Tibial nerve (tissue), 4 donors: Measurements from ENCODE around the gene LANCL2. TPM values are rescaled to one million over a fixed set of nuclear protein-coding genes. Genes with fewer than 3 reads are reported as not detected.

ENCODE experiments used
- DNase-seq, 2 donors: peaks; one replicate each; pipeline ENCODE4 v3.0.0-alpha.2; 2019; ENCODE audit warnings: low spot score in 2 of 2
- H3K27ac ChIP-seq, 4 donors: fragments of 200-600 bp; sonication (generic) in 3 of 4; one replicate each; pipeline ENCODE4 v1.5.1; 2017 to 2019; ENCODE audit warnings: mild to moderate bottlenecking in 1 of 4
- H3K27me3 ChIP-seq, 2 donors: fragments of 200-600 bp; sonication (generic) in 1 of 2; one replicate each; pipeline versions ENCODE4 v1.5.1 to v1.6.0; 2017 to 2019
- H3K36me3 ChIP-seq, 3 donors: fragments of 200-600 bp; sonication (generic); one replicate each; pipeline ENCODE4 v1.5.1; 2018 to 2019
- H3K4me1 ChIP-seq, 4 donors: fragments of 200-600 bp; sonication (generic) in 3 of 4; one replicate each; pipeline ENCODE4 v1.5.1; 2017 to 2019
- H3K4me3 ChIP-seq, 4 donors: fragments of 200-600 bp; sonication (generic) in 3 of 4; one replicate each; pipeline ENCODE4 v1.5.1; 2017 to 2019; ENCODE audit warnings: mild to moderate bottlenecking in 1 of 4, moderate library complexity in 1 of 4
- H3K9me3 ChIP-seq, 4 donors: fragments of 200-600 bp; sonication (generic) in 3 of 4; one replicate each; pipeline ENCODE4 v1.5.1; 2017 to 2019
- CTCF ChIP-seq, 5 experiments: fragments of 200-600 bp in 3 of 5; fragments of 450-650 bp in 2 of 5; sonication (generic) in 3 of 5; IDR thresholded peaks; one replicate each; pipeline ENCODE4 v1.5.1; 2016 to 2019; ENCODE audit warnings: antibody characterized with exemption in 5 of 5, mild to moderate bottlenecking in 3 of 5, moderate library complexity in 2 of 5
- EP300 ChIP-seq, 2 donors: sonication (generic); formaldehyde crosslinking; IDR thresholded peaks; one replicate each; pipeline ENCODE4 v1.6.1; 2017; ENCODE audit warnings: antibody characterized with exemption in 2 of 2, mild to moderate bottlenecking in 1 of 2
- POLR2A ChIP-seq, 2 donors: fragments of 450-650 bp; IDR thresholded peaks; one replicate each; pipeline ENCODE4 v1.6.1; 2017; ENCODE audit warnings: antibody characterized with exemption in 2 of 2, mild to moderate bottlenecking in 2 of 2, moderate library complexity in 2 of 2
- WGBS, 2 donors: methylation state at CpG; one replicate each; pipeline ENCODE4 v1.1.5; 2018; 5-methylcytosine and 5-hydroxymethylcytosine counted together
- total RNA-seq, 4 donors: library from RNA; depleted of rRNA; stranded (reverse); fragments of >200 nt; gene quantifications; one replicate each; pipeline ENCODE4 v1.1.0, GENCODE V29; 2016

Gene LANCL2
- total RNA-seq, 4 donors from 2014 or later, result 6.6 to 17.9 (median 12.6) TPM

- 80 to 81% methylated on average over 7 of the region's 7 CpGs for WGBS, 2 donors
Measured at GRCh38 chr7:55441774-55442522, 76.8 kb downstream of the LANCL2 start.

GRCh38 chr7:55444786-55445185, 79.6 kb downstream of the LANCL2 start:
- H3K27me3 ChIP-seq, result peaks cover 0 to 5% of the 10 kb centered on the region in 2 donors
- no peak overlapping the region for H3K4me3 ChIP-seq
- H3K27ac ChIP-seq, result no peak overlapping the region
- H3K36me3 ChIP-seq, result peaks cover 0 to 4% (median 0%) of the 10 kb centered on the region in 3 donors
- H3K4me1 ChIP-seq, result no peaks in the 10 kb centered on the region
- WGBS, 2 donors, result 63 to 68% methylated on average over 1 of the region's 1 CpG
- no peak for DNase-seq
- peaks cover 0 to 9% (median 0%) of the 10 kb centered on the region in 4 donors for H3K9me3 ChIP-seq
- no peak for TF ChIP-seq EP300 (IDR thresholded peaks at IDR 0.05)
- no peak for TF ChIP-seq CTCF (IDR thresholded peaks at IDR 0.05)
- TF ChIP-seq POLR2A (IDR thresholded peaks at IDR 0.05), result no peak

More at GRCh38 chr7:55441774-55442522, 76.8 kb downstream of the LANCL2 start:
- TF ChIP-seq EP300 (IDR thresholded peaks at IDR 0.05) (no peak), CTCF (IDR thresholded peaks at IDR 0.05) (no peak), POLR2A (IDR thresholded peaks at IDR 0.05) (no peak)
- Histone ChIP-seq H3K27me3 (no peaks in the 10 kb centered on the region), H3K4me1 (no peaks in the 10 kb centered on the region), H3K36me3 (no peaks in the 10 kb centered on the region), H3K4me3 (no peak overlapping the region), H3K27ac (no peak overlapping the region), H3K9me3 (no peaks in the 10 kb centered on the region)
- no peak for DNase-seq

GRCh38 chr7:55448526-55448925, 83.4 kb downstream of the LANCL2 start:
- TF ChIP-seq POLR2A (IDR thresholded peaks at IDR 0.05) (no peak), EP300 (IDR thresholded peaks at IDR 0.05) (no peak), CTCF (IDR thresholded peaks at IDR 0.05) (no peak)
- Histone ChIP-seq H3K27me3 (peaks cover 0 to 5% of the 10 kb centered on the region in 2 donors), H3K9me3 (peaks cover 0 to 9% (median 0%) of the 10 kb centered on the region in 4 donors), H3K4me1 (no peaks in the 10 kb centered on the region), H3K27ac (no peak overlapping the region), H3K4me3 (no peak overlapping the region), H3K36me3 (peaks cover 0 to 4% (median 0%) of the 10 kb centered on the region in 3 donors)
- no peak for DNase-seq
- 75 to 90% methylated on average over 21 to 22 of the region's 22 CpGs for WGBS, 2 donors

GRCh38 chr7:55449205-55449991, 84.3 kb downstream of the LANCL2 start:
- Histone ChIP-seq H3K27me3 (peaks cover 0 to 5% of the 10 kb centered on the region in 2 donors), H3K4me1 (no peaks in the 10 kb centered on the region), H3K4me3 (no peak overlapping the region), H3K9me3 (peaks cover 0 to 9% (median 0%) of the 10 kb centered on the region in 4 donors), H3K36me3 (peaks cover 0 to 4% (median 0%) of the 10 kb centered on the region in 3 donors), H3K27ac (no peak overlapping the region)
- 41 to 42% methylated on average over 28 to 48 of the region's 56 CpGs for WGBS, 2 donors
- no peak for TF ChIP-seq EP300 (IDR thresholded peaks at IDR 0.05)
- TF ChIP-seq POLR2A (IDR thresholded peaks at IDR 0.05), result no peak
- TF ChIP-seq CTCF (IDR thresholded peaks at IDR 0.05), result no peak
- no peak for DNase-seq
